ENCODE data around the gene GABRR3.
A peak's percentile ranks its signal among the peaks of the same experiment; 100 is the strongest.

GABRR3 gene

GRCh38 chr3:98049271-98049670 is 14.2 kb upstream of the GABRR3 start:
- H3K27ac ChIP-seq = no peak overlapping the region
- TF ChIP-seq, protein P1, sequence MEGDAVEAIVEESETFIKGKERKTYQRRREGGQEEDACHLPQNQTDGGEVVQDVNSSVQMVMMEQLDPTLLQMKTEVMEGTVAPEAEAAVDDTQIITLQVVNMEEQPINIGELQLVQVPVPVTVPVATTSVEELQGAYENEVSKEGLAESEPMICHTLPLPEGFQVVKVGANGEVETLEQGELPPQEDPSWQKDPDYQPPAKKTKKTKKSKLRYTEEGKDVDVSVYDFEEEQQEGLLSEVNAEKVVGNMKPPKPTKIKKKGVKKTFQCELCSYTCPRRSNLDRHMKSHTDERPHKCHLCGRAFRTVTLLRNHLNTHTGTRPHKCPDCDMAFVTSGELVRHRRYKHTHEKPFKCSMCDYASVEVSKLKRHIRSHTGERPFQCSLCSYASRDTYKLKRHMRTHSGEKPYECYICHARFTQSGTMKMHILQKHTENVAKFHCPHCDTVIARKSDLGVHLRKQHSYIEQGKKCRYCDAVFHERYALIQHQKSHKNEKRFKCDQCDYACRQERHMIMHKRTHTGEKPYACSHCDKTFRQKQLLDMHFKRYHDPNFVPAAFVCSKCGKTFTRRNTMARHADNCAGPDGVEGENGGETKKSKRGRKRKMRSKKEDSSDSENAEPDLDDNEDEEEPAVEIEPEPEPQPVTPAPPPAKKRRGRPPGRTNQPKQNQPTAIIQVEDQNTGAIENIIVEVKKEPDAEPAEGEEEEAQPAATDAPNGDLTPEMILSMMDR (IDR thresholded peaks at IDR 0.05) = no peak
- TF ChIP-seq ZFX (IDR thresholded peaks at IDR 0.05; ENCODE audit: borderline replicate concordance) = no peak

DNA sequence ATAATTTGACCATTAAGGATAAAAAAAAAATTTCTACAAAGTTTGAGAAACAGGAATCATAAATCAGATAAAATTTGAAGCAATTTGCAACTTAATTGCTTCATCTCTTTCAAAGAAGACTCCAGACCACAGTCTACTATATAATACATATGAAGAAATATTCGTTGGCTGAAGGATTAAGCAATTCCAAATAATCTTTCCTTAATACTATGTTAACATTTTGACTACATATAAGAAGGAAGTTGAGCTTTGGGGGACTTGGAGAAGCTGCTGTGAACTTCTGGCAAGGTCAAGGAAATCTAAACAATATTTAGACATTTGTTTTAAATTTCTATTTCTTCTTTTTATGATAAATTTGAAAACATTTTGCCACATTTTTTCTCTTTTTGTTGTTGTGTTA is 13.5 kb upstream of the GABRR3 start:
- H3K27ac ChIP-seq = no peak overlapping the region
- TF ChIP-seq, protein P1 (IDR thresholded peaks at IDR 0.05) = no peak
- no peak for TF ChIP-seq ZFX (IDR thresholded peaks at IDR 0.05; ENCODE audit: borderline replicate concordance)

DNA sequence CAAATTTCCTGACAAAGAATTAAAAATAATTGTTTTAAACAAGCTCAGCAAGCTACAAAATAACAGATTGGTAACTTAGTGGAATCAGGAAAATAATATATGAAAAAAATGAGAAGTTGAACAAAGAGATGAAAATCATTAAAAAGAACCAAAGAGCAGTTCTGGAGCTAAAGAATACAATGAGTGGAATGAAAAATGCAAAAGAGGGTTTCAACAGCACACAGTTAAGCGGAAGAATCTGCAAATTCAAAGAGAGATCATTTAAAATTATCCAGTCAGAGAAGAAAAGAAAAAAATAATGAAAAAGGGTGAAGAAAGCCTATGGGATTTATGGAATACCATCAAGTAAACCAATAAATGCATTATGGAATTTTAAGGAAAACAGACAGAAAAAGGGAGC is 6.2 kb upstream of the GABRR3 start:
- no peak overlapping the region for H3K27ac ChIP-seq
- no peak for TF ChIP-seq ZFX (IDR thresholded peaks at IDR 0.05; ENCODE audit: borderline replicate concordance)
- TF ChIP-seq, protein P1 (IDR thresholded peaks at IDR 0.05) = no peak

- H3K27ac ChIP-seq = no peak overlapping the region
- no peak for TF ChIP-seq ZFX (IDR thresholded peaks at IDR 0.05; ENCODE audit: borderline replicate concordance)
- TF ChIP-seq, protein P1 (IDR thresholded peaks at IDR 0.05) = peak; percentile 97
Observed at GRCh38 chr3:98039322-98040024, 4.4 kb upstream of the GABRR3 start.

DNA sequence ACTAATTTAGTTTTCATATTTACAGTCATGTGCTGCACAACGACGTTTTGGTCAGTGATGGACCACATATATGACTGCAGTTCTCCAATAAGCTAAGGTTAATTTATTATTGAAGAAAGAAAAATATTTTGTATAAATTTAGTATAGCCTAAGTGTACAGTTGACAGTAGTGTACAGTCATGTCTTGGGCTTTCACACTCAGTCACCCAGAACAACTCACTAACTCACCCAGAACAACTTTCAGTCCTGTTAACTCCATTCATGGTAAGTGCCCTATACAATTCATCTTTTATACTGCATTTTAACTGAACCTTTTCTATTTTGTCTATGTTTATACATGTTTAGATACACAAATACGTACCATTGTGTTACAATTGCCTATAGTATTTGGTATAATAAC is 3.8 kb upstream of the GABRR3 start:
- no peak for TF ChIP-seq ZFX (IDR thresholded peaks at IDR 0.05; ENCODE audit: borderline replicate concordance)
- TF ChIP-seq, protein P1 (IDR thresholded peaks at IDR 0.05) = no peak
- H3K27ac ChIP-seq = no peak overlapping the region

DNA sequence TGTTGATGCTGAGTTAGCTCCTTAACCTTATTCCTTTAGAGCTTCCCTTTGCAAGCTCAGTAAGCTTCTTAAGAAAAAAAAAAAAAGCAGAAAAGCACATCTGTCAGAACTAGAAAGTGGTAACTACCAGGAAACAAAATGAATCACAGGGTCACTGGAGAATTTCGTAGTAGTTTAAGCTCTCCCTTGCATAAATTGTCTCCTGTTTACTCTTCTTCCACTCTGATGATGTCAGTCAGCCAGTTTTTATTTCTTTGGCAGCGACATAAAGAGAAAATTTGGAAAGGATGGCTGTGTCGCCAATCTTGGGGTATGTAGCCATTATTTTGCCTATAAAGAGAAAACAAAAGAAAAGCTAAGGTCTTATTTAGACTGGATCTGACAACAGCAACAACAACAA is 3.2 kb upstream of the GABRR3 start:
- TF ChIP-seq ZFX (IDR thresholded peaks at IDR 0.05; ENCODE audit: borderline replicate concordance) = no peak
- H3K27ac ChIP-seq = no peak overlapping the region

GRCh38 chr3:98034486-98034885 is 629 bp downstream of the GABRR3 start:
- H3K27ac ChIP-seq = no peak overlapping the region
- TF ChIP-seq ZFX (IDR thresholded peaks at IDR 0.05; ENCODE audit: borderline replicate concordance) = no peak
- TF ChIP-seq, protein P1 (IDR thresholded peaks at IDR 0.05) = no peak

DNA sequence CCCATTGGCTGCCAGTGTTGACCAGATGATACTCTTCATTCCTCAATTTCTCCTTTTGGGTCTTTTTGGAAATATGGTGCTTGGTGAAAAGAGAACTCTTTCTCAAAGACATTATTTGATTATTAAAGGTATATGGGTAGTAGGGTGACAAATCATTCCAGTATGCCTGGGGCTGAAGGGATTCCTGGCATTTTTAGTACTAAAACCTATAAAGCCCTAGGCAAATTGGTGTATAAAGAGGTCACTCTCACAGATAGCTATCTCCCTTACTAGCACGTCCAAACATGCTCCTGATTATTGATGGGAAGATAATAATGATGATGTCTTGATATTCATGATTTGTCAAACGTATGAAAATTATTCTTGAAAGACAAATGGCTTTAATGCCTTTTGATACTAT is 1.1 kb downstream of the GABRR3 start:
- TF ChIP-seq, protein P1 (IDR thresholded peaks at IDR 0.05) = no peak
- TF ChIP-seq ZFX (IDR thresholded peaks at IDR 0.05; ENCODE audit: borderline replicate concordance) = no peak
- H3K27ac ChIP-seq = no peak overlapping the region
